ENCODE data around the gene HDAC4.

HDAC4 gene

GRCh38 chr2:239160226-239161143 is 240.3 kb downstream of the HDAC4 start:
- no peak for FAIRE-seq

DNA sequence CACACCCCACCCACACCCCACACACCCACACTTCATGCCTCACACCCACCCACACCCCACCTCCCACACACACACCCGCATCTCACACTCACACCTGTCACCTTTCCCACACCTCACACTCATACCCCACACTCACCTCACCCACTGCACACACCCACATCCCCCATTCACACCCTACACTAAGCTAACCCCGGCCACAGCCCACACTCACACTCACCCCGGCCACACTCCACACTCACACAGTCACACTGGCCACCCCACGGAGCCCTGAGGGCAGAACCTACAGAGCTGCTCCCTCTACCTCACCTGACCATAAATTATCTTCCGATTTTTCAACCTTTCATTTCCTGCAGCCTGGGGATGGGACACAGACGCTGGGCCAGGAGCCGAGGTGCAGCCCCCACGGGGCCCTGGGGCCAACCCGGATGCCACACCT is 241.3 kb downstream of the HDAC4 start:
- no peak for FAIRE-seq

- no peak for FAIRE-seq
Measured at GRCh38 chr2:239158641-239159475, 242.0 kb downstream of the HDAC4 start.

DNA sequence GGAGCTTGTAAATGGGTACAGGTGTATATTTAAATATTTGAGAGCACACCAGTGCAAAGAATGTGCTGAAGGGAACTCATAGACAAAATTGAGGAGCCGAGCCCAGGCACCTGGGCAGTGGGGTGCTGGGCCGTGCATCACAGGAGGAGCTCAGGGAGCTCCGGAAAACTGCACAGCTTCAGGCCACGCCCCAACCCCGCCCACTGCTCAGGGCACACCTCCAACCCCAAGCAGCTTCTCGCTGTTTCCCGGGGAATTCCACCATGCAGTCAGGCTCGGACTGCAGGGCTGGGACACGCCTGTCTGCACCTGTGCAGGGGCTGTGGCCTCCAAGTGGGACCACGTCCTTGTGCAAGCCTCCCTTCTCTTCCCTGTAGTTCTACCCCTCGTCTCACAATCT is 243.0 kb downstream of the HDAC4 start:
- no peak for FAIRE-seq

- no peak for FAIRE-seq
Measured at GRCh38 chr2:239157269-239157668, 243.6 kb downstream of the HDAC4 start.

- FAIRE-seq: no peak
Measured at GRCh38 chr2:239156516-239157265, 244.1 kb downstream of the HDAC4 start.

GRCh38 chr2:239155806-239156480 is 244.9 kb downstream of the HDAC4 start:
- no peak for FAIRE-seq

GRCh38 chr2:239154971-239155805 is 245.6 kb downstream of the HDAC4 start:
- FAIRE-seq: no peak

DNA sequence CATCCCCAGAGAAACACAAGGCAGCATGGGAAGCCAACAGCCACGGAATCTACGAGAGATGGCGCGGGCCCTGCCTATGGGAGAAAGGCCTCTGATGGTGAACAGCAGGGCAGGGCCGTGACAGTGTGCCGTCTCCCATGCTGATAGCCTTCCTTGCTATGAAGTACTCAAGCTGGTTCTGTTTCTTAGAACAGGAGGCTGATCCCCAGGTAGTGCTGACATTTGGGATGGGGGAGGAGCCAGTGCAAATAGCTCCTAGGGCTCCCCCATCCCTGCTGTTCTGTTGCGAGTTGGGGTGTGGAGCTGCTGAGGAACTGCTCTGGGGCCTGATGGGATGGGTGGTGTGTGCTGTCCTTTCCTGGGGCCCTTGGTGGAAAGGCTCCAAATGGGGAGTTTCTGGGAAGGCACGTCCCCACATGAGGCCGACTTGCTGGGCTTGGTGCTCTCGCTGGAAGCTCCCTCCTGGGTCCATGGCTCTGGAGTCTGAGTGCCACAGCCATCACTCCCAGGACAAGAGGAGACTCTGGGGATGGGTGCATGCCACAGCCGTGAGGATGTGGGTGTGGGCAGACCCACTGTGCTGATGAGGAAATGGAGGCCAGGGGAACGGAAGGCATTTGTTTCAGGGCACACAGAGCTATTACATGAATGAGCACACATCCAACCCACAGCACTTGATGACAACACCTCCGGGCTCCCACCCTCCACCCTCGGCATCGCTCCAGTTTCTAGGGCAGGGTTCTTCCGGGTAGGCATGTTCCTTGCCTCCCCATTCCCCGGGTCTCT is 246.8 kb downstream of the HDAC4 start:
- no peak for FAIRE-seq

DNA sequence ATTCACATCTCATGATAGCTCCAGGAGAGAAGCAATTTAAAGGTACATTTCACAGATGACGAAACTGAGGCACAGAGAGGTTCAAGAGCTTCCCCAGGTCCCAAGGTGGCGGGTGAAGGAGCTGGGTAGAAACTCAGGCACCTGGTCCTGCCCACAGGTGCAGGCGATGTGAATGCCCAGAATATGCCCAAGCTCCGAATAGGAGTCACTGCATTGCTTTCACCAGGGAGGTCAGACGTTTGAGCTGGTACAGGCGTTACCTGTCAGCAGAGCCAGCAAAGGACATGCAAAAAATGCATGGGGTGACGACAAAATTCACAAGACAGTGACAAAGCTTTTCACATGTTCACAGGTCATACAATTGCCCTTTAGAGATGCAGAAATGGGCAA is 247.9 kb downstream of the HDAC4 start:
- no peak for FAIRE-seq

DNA sequence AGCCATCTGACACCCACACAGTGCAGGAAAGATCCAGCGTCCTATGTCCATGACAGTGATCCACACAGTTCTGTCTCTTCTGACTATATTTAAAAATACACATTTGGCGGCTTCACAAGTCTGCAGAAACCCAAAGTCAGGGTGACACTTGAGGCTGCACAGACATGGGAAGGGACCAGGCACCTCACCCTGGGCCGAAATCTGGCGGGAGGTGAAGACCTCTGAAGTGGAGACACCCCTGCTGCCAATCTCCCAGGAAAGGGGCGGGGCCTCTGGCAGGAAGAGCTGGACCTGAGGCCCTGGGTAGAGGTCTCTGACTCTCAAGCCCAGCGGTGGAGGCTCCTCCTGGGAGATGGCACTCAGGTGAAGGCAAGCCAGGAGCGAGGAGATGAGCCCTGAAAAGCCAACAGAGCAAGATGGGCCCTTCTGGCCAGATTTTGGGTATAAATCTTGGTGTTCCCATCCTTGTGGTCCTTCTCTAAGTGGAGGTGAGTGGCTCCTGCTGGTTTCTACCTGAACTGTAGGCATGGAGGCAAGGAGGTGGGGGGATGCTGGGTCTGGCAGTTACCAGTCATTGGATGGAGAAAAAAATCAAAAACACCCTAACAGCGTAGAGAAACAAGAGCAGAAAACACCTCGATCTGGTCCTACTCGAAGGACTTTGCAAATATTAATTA is 248.4 kb downstream of the HDAC4 start:
- FAIRE-seq: no peak

- FAIRE-seq: no peak
Measured at GRCh38 chr2:239151201-239152131, 249.4 kb downstream of the HDAC4 start.

GRCh38 chr2:239150125-239151011 is 250.5 kb downstream of the HDAC4 start:
- FAIRE-seq: no peak

DNA sequence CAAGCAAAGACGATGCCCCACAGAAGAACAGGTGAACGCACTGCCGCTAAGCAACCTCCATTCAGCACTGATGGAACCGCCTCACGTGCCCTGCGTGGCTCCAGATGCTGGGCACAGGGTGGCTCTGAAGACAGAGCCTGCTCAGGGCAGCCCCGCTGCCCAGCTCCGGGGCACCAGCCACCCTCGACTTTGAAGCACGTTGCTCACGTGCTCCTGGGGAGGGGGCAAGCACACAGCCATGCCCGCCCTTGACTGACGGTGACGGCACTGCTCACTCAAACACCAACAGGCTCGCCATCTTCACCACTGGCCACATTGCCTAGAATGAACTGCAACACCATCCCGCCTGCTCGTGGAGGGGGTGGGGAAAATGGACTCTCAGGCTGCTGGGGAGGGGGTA is 251.3 kb downstream of the HDAC4 start:
- FAIRE-seq: no peak

DNA sequence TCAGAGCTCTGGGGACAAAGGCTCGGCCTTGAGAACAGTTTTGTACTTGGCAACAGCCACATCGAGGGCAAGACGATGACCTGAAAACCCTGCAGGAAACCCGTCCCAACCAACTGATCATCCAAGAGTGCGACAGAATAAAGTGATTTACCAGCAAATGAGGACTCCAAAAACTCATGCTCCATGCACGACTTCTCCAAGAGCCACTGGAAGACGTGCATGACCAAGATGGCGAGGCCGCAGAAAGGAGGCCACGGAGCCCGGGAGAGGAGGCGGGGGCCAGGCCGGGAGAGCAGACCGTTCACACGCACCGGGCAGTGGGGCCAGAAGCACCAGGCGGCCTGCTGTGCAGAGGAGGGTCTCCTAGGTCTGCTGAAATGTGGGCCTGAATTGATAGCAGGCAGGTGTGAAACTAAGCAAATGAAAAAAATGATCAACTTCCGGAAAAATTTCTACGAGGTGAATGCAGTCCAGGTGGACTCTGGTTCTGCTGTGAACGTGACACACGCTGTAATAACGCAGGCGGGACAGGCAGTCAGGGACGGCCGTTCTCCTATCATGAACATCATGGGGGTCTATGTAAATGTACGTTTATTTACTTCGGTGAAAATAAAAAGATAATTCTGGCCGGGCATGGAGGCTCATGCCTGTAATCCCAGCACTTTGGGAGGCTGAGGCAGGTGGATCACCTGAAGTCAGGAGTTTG is 252.2 kb downstream of the HDAC4 start:
- FAIRE-seq: no peak

DNA sequence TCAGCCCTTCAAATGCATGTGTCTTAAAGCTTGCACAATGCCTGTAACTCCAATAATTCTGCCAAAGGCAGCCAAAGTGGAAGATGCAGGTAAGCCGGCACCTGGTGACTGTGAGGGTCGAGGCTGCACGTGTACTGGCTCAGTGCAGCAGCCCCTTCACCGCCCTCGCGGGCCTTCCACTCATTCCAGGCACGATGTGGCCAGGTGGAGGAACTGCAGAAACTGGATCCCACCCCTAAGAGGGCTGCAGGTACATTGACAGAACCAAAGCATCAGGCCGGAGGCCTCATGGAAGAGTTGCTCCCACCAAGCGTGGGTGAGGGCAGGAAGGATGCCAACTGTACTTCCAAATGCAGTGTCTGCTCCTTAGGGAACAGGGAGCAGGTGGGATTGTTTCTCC is 253.4 kb downstream of the HDAC4 start:
- FAIRE-seq: no peak

- no peak for FAIRE-seq
Measured at GRCh38 chr2:239146741-239147181, 254.1 kb downstream of the HDAC4 start.
